Epidermal melanocyte (primary cell): ENCODE results near the gene ROCK2.
A peak's percentile ranks its signal among the peaks of the same experiment; 100 is the strongest.

Experiments
- DNase-seq: peaks from one replicate; pipeline ENCODE4 v3.0.0; 2011; ENCODE audit warnings: low spot score; ENCODE audit not compliant: insufficient read length

ROCK2 gene

GRCh38 chr2:11312770-11313471 is 31.5 kb downstream of the ROCK2 start:
- DNase-seq, result no peak

GRCh38 chr2:11311543-11311942 is 32.9 kb downstream of the ROCK2 start:
- no peak for DNase-seq

GRCh38 chr2:11310212-11310611 is 34.2 kb downstream of the ROCK2 start:
- DNase-seq, result no peak

- no peak for DNase-seq
Observed at GRCh38 chr2:11309706-11310105, 34.7 kb downstream of the ROCK2 start.

- DNase-seq, result no peak
Observed at GRCh38 chr2:11307764-11308415, 36.5 kb downstream of the ROCK2 start.

GRCh38 chr2:11305958-11306357 is 38.5 kb downstream of the ROCK2 start:
- DNase-seq, result peak; percentile 21

GRCh38 chr2:11305338-11305737 is 39.1 kb downstream of the ROCK2 start:
- DNase-seq, result no peak

- DNase-seq, result no peak
Observed at GRCh38 chr2:11304476-11304875, 40.0 kb downstream of the ROCK2 start.

GRCh38 chr2:11303290-11304013 is 41.0 kb downstream of the ROCK2 start:
- DNase-seq, result no peak

- DNase-seq, result no peak
Observed at GRCh38 chr2:11299439-11299838, 45.0 kb downstream of the ROCK2 start.

- no peak for DNase-seq
Observed at GRCh38 chr2:11298592-11298991, 45.8 kb downstream of the ROCK2 start.

- no peak for DNase-seq
Observed at GRCh38 chr2:11296401-11296800, 48.0 kb downstream of the ROCK2 start.

GRCh38 chr2:11292464-11293255 is 51.8 kb downstream of the ROCK2 start:
- no peak for DNase-seq

GRCh38 chr2:11290713-11291112 is 53.7 kb downstream of the ROCK2 start:
- no peak for DNase-seq

- no peak for DNase-seq
Observed at GRCh38 chr2:11290211-11290610, 54.2 kb downstream of the ROCK2 start.

GRCh38 chr2:11288431-11288830 is 56.0 kb downstream of the ROCK2 start:
- no peak for DNase-seq

GRCh38 chr2:11286749-11287148 is 57.7 kb downstream of the ROCK2 start:
- DNase-seq, result no peak

GRCh38 chr2:11286323-11286722 is 58.1 kb downstream of the ROCK2 start:
- DNase-seq, result peak; percentile 15

GRCh38 chr2:11285499-11285898 is 58.9 kb downstream of the ROCK2 start:
- DNase-seq, result no peak

- no peak for DNase-seq
Observed at GRCh38 chr2:11281186-11281585, 63.2 kb downstream of the ROCK2 start.

- no peak for DNase-seq
Observed at GRCh38 chr2:11280713-11281112, 63.7 kb downstream of the ROCK2 start.

- no peak for DNase-seq
Observed at GRCh38 chr2:11279398-11279797, 65.0 kb downstream of the ROCK2 start.
